Breast epithelium (tissue), 4 donors: ENCODE measurements around the gene NAALADL2. TPM values are rescaled to one million over a fixed set of nuclear protein-coding genes. Genes with fewer than 3 reads are reported as not detected.
"Not testable (repeated sequence)": the region's sequence is repeated elsewhere in the genome, so short reads cannot be mapped to it uniquely, and the experiment has no call there.

Experiments used
- DNase-seq, 2 donors: peaks; one replicate each; pipeline ENCODE4 v3.0.0-alpha.2; 2019; ENCODE audit warnings: low spot score in 2 of 2
- H3K27ac ChIP-seq, 2 donors: fragments of 200-600 bp; sonication (generic) in 1 of 2; one replicate each; pipeline ENCODE4 v1.5.1; 2016 to 2019; ENCODE audit warnings: mild to moderate bottlenecking in 1 of 2
- H3K27me3 ChIP-seq, 2 donors: fragments of 200-600 bp; sonication (generic) in 1 of 2; one replicate each; pipeline versions ENCODE4 v1.5.1 to v1.6.0; 2017 to 2019; ENCODE audit warnings: control low read depth in 1 of 2, mild to moderate bottlenecking in 1 of 2
- H3K36me3 ChIP-seq: fragments of 200-600 bp; one replicate; pipeline ENCODE4 v1.5.1; 2019
- H3K4me1 ChIP-seq, 2 donors: fragments of 200-600 bp; sonication (generic); one replicate each; pipeline ENCODE4 v1.5.1; 2016 to 2019; ENCODE audit warnings: control low read depth in 1 of 2
- H3K4me3 ChIP-seq, 3 donors: fragments of 200-600 bp; sonication (generic); 1 replicate in 2 of 3; 2 replicates in 1 of 3; pipeline ENCODE4 v1.5.1; 2016 to 2019; ENCODE audit warnings: mild to moderate bottlenecking in 3 of 3, moderate library complexity in 2 of 3
- H3K9me3 ChIP-seq, 2 donors: fragments of 200-600 bp; sonication (generic) in 1 of 2; one replicate each; pipeline ENCODE4 v1.5.1; 2016 to 2019; ENCODE audit warnings: control low read depth in 1 of 2
- POLR2A ChIP-seq: fragments of 450-650 bp; IDR thresholded peaks from one replicate; pipeline ENCODE4 v1.6.1; 2016; ENCODE audit warnings: antibody characterized with exemption, mild to moderate bottlenecking, moderate library complexity
- POLR2AphosphoS5 ChIP-seq, 3 donors: sonication (generic); formaldehyde crosslinking; IDR thresholded peaks; one replicate each; pipeline ENCODE4 v1.6.1; 2017; ENCODE audit warnings: antibody characterized with exemption in 3 of 3
- intact Hi-C: fragments of 100-400 bp; cut with DNase I; formaldehyde crosslinking; loops from one replicate; pipeline ENCODE4 v1.15.1; 2023; ENCODE audit warnings: low total_unique reads
- total RNA-seq, 3 donors: library from RNA; depleted of rRNA; stranded (reverse); fragments of >200 nt; gene quantifications; one replicate each; pipeline ENCODE4 v1.1.0, GENCODE V29; 2016
- TF ChIP-seq, protein P1 (sequence below), 3 donors: fragments of 450-650 bp; IDR thresholded peaks; one replicate each; pipeline ENCODE4 v1.5.1; 2016 to 2017; ENCODE audit warnings: antibody characterized with exemption in 3 of 3, mild to moderate bottlenecking in 3 of 3, moderate library complexity in 3 of 3

The NAALADL2 gene
- total RNA-seq, 3 donors from 2014 or later = 12.0 to 69.5 (median 53.9) TPM

DNA sequence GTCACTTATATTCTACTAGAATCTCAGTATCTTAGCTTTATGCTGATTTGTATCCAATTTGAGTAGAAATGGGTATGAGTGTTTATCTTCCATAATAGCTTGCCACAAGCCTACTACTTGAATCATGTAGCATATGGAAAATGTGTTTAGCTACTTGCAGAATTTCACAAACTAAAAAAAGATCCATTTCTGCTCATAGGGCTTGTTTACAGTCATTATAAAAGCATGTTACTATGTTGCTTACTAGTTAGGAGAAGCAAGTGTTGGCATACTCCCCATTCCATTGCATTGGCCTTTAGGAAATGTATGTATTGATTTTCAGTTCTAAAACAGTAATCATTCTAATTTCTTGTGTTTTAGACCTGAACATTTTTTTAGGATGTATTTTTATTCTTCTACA is 939.2 kb downstream of the NAALADL2 start:
- Histone ChIP-seq H3K4me1 (no peaks in the 10 kb centered on the region), H3K27me3 (no peaks in the 10 kb centered on the region), H3K27ac (no peak overlapping the region), H3K36me3 (no peaks in the 10 kb centered on the region), H3K4me3 (no peak overlapping the region), H3K9me3 (no peaks in the 10 kb centered on the region)
- no peak for DNase-seq
- intact Hi-C loops = no loop called here
- TF ChIP-seq, protein P1, sequence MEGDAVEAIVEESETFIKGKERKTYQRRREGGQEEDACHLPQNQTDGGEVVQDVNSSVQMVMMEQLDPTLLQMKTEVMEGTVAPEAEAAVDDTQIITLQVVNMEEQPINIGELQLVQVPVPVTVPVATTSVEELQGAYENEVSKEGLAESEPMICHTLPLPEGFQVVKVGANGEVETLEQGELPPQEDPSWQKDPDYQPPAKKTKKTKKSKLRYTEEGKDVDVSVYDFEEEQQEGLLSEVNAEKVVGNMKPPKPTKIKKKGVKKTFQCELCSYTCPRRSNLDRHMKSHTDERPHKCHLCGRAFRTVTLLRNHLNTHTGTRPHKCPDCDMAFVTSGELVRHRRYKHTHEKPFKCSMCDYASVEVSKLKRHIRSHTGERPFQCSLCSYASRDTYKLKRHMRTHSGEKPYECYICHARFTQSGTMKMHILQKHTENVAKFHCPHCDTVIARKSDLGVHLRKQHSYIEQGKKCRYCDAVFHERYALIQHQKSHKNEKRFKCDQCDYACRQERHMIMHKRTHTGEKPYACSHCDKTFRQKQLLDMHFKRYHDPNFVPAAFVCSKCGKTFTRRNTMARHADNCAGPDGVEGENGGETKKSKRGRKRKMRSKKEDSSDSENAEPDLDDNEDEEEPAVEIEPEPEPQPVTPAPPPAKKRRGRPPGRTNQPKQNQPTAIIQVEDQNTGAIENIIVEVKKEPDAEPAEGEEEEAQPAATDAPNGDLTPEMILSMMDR (IDR thresholded peaks at IDR 0.05) = no peak

GRCh38 chr3:175805825-175806224 is 946.7 kb downstream of the NAALADL2 start:
- no peak for DNase-seq
- H3K27me3 ChIP-seq = no peaks in the 10 kb centered on the region
- TF ChIP-seq POLR2AphosphoS5 (IDR thresholded peaks at IDR 0.05) = no peak
- TF ChIP-seq, protein P1 (IDR thresholded peaks at IDR 0.05) = no peak
- no peak for TF ChIP-seq POLR2A
- intact Hi-C loops = no loop called here
- no peaks in the 10 kb centered on the region for H3K36me3 ChIP-seq
- no peak overlapping the region for H3K4me3 ChIP-seq
- no peaks in the 10 kb centered on the region for H3K4me1 ChIP-seq
- H3K27ac ChIP-seq = no peak overlapping the region
- H3K9me3 ChIP-seq = no peaks in the 10 kb centered on the region

GRCh38 chr3:175807175-175807574 is 948.0 kb downstream of the NAALADL2 start:
- intact Hi-C loops = no loop called here
- TF ChIP-seq POLR2A = no peak
- TF ChIP-seq, protein P1 (IDR thresholded peaks at IDR 0.05) = no peak
- no peak for TF ChIP-seq POLR2AphosphoS5 (IDR thresholded peaks at IDR 0.05)
- no peak overlapping the region for H3K4me3 ChIP-seq
- no peak overlapping the region for H3K27ac ChIP-seq
- H3K36me3 ChIP-seq = no peaks in the 10 kb centered on the region
- DNase-seq = no peak
- H3K4me1 ChIP-seq = no peaks in the 10 kb centered on the region
- no peaks in the 10 kb centered on the region for H3K9me3 ChIP-seq
- H3K27me3 ChIP-seq = no peaks in the 10 kb centered on the region

DNA sequence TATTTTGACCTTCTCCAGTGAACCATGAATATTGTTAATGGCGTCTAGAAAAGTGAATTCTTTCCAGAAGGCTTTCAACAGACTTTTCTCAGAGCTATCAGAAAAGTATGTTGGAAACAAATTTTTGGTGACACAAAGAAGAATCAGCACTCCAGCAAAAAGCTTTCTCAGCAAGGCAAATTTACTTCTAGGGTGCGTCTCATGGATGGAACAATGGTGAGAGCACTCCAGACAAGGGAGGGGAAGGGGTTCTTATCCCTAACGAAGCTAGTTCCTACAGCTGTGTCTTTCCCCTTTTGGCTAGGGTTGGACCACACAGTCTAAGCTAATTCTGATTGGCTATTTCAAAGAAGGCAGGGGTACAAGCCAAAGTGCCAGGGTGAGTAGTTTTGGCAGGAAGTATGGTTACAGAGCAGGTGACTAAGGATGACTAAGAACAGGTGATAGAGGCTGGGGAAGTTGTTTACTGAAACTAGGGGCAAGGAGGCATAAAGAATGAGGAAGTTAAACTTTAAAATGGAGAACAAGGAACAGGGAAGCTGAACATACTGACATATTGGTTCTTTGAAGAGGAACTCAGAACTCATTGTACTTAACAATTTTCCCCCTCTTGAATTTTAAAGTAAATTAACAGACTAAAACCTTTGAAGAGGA is 959.8 kb downstream of the NAALADL2 start:
- Histone ChIP-seq H3K27me3 (no peaks in the 10 kb centered on the region), H3K4me1 (no peaks in the 10 kb centered on the region), H3K4me3 (no peak overlapping the region), H3K36me3 (no peaks in the 10 kb centered on the region), H3K9me3 (peaks cover 20 to 45% of the 10 kb centered on the region in 2 donors), H3K27ac (no peak overlapping the region)
- TF ChIP-seq, protein P1 (IDR thresholded peaks at IDR 0.05) = no peak
- no peak for TF ChIP-seq POLR2A
- no peak for TF ChIP-seq POLR2AphosphoS5 (IDR thresholded peaks at IDR 0.05)
- DNase-seq = no peak
- intact Hi-C loops = no loop called here

DNA sequence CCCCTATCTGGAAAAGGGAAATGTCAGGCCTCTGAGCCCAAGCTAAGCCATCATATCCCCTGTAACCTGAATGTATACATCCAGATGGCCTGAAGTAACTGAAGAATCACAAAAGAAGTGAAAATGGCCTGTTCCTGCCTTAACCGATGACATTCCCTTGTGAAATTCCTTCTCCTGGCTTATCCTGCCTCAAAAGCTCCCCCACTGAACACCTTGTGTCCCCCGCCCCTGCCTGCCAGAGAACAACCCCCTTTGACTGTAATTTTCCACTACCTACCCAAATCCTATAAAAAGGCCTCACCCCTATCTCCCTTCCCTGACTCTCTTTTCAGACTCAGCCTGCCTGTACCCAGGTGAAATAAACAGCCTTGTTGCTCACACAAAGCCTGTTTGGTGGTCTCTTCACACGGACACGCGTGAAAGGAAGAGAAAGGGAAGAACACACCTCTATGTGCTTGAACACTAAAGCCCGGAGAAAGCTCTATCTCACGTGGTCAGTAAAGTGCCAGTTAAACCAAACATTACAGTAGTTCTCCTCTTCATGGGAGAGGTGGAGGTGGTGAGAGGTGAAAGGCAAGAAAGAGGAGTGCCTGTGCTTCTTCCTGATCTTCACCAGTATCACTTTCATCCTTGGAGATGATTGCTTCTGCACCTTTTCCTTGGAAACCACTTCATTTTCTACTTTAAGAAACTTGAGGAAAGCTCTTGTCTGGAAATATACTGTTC is 963.8 kb downstream of the NAALADL2 start:
- H3K9me3 ChIP-seq = peaks cover 8 to 24% of the 10 kb centered on the region in 2 donors
- H3K4me3 ChIP-seq, H3K36me3 ChIP-seq, H3K27ac ChIP-seq, DNase-seq, H3K27me3 ChIP-seq, H3K4me1 ChIP-seq, intact Hi-C loops: not testable (repeated sequence)

GRCh38 chr3:175825016-175825580 is 966.0 kb downstream of the NAALADL2 start:
- H3K36me3 ChIP-seq, H3K4me1 ChIP-seq, H3K27me3 ChIP-seq, intact Hi-C loops, H3K9me3 ChIP-seq, H3K4me3 ChIP-seq, H3K27ac ChIP-seq, DNase-seq: not testable (repeated sequence)
